ENCODE results near the gene DLG2. TPM values are rescaled to one million over a fixed set of nuclear protein-coding genes. Genes with fewer than 3 reads are reported as not detected.

DLG2 gene
- total and polyA plus RNA-seq, 2 of the 4 experiments (the other 2 are of a cell fraction) = 0.31 to 0.36 TPM

DNA sequence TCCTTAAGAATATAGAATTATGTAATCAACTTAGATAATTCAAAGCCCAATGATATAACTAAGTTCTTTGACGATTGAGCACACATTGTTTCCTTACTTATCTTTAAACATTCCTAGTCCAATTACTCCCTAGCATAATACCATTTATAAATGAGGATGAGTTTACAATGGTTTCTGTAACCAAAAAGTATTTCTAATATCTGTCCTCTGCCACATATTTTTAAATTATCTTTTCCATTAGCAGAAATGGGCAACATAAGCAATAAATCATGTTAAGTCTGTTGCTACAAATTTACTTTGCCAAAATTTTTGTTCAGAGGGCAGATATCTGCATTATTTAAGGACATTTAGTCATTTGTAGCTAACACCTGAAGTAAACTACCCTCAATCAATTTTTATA, 31.0 kb upstream of the DLG2 start:
- POLR2A ChIA-PET (ENCODE audit: unreplicated experiment) = no interaction called here
- no CpG with 5 or more reads among the region's 1 CpG for WGBS, 2 experiments (ENCODE audit: extremely low coverage in 2 of 2, insufficient read length in 1 of 2)

More for the DNA sequence above, 31.0 kb upstream of the DLG2 start:
- H3K4me3 ChIP-seq (ENCODE audit: insufficient read depth, low read depth, low read length) = no peak overlapping the region
- H3K27me3 ChIP-seq (ENCODE audit: control insufficient read depth, insufficient read depth, low read length) = no peaks in the 10 kb centered on the region
- H3K79me1 ChIP-seq (ENCODE audit: low read depth in 1 of 2, low read length in 2 of 2) = peaks cover 0 to 22% of the 10 kb centered on the region in 2 experiments; a peak in 3 of 4 replicates
- CTCF ChIA-PET = no interaction called here
- no peak overlapping the region for H3K56ac ChIP-seq (ENCODE audit: extremely low read depth, insufficient read depth, low read length)
- peaks cover 37% of the 10 kb centered on the region for H4K20me1 ChIP-seq (ENCODE audit: insufficient read depth, low read length)
- H3K9ac ChIP-seq (ENCODE audit: low read depth, low read length) = no peak overlapping the region
- H2BK20ac ChIP-seq (ENCODE audit: low read depth, low read length) = no peak overlapping the region
- H2BK5ac ChIP-seq (ENCODE audit: low read depth, low read length, poor library complexity, severe bottlenecking) = no peak overlapping the region
- H3K4ac ChIP-seq (ENCODE audit: low read depth, low read length) = no peak overlapping the region
- H3K4me1 ChIP-seq (ENCODE audit: control insufficient read depth, insufficient read depth, low read length) = no peaks in the 10 kb centered on the region; the same call in 1 of the 2 replicates
- no peak overlapping the region for H3K14ac ChIP-seq (replicated peaks; ENCODE audit: low read depth, low read length)
- no peak overlapping the region for H2AK5ac ChIP-seq (ENCODE audit: low read depth, low read length)
- no peak overlapping the region for H3K27ac ChIP-seq (ENCODE audit: insufficient read depth, low read length)
- no peaks in the 10 kb centered on the region for H3K9me3 ChIP-seq (ENCODE audit: control insufficient read depth, insufficient read depth, low read length)
- H3K18ac ChIP-seq (ENCODE audit: low read depth, low read length) = no peak overlapping the region
- no peak overlapping the region for H2AFZ ChIP-seq (replicated peaks; ENCODE audit: low read length, poor library complexity)
- DNase-seq (no peak), ATAC-seq (ENCODE audit: low read depth) (no peak)
- H3K23ac ChIP-seq (ENCODE audit: low read depth, low read length) = no peak overlapping the region
- no peak overlapping the region for H2BK15ac ChIP-seq (ENCODE audit: low read depth, low read length)
- TF ChIP-seq, protein P1, sequence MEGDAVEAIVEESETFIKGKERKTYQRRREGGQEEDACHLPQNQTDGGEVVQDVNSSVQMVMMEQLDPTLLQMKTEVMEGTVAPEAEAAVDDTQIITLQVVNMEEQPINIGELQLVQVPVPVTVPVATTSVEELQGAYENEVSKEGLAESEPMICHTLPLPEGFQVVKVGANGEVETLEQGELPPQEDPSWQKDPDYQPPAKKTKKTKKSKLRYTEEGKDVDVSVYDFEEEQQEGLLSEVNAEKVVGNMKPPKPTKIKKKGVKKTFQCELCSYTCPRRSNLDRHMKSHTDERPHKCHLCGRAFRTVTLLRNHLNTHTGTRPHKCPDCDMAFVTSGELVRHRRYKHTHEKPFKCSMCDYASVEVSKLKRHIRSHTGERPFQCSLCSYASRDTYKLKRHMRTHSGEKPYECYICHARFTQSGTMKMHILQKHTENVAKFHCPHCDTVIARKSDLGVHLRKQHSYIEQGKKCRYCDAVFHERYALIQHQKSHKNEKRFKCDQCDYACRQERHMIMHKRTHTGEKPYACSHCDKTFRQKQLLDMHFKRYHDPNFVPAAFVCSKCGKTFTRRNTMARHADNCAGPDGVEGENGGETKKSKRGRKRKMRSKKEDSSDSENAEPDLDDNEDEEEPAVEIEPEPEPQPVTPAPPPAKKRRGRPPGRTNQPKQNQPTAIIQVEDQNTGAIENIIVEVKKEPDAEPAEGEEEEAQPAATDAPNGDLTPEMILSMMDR (conservative IDR thresholded peaks at IDR 0.05; ENCODE audit: low read depth, low read length) = no peak
- TF ChIP-seq FOS (IDR thresholded peaks at IDR 0.05; ENCODE audit: low read depth, low read length) = no peak
- TF ChIP-seq MXI1 (IDR thresholded peaks at IDR 0.05; ENCODE audit: borderline replicate concordance, low read depth, low read length) = no peak
- TF ChIP-seq, protein P2, sequence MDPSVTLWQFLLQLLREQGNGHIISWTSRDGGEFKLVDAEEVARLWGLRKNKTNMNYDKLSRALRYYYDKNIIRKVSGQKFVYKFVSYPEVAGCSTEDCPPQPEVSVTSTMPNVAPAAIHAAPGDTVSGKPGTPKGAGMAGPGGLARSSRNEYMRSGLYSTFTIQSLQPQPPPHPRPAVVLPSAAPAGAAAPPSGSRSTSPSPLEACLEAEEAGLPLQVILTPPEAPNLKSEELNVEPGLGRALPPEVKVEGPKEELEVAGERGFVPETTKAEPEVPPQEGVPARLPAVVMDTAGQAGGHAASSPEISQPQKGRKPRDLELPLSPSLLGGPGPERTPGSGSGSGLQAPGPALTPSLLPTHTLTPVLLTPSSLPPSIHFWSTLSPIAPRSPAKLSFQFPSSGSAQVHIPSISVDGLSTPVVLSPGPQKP (IDR thresholded peaks at IDR 0.05; ENCODE audit: borderline replicate concordance, low read depth, low read length) = no peak
- TF ChIP-seq RFX5 (IDR thresholded peaks at IDR 0.05; ENCODE audit: low read depth, low read length) = no peak
- TF ChIP-seq RCOR1 (IDR thresholded peaks at IDR 0.05; ENCODE audit: insufficient replicate concordance, low read length) = no peak
- TF ChIP-seq MAFK (IDR thresholded peaks at IDR 0.05; ENCODE audit: low read depth, low read length) = no peak
- no peak for TF ChIP-seq RAD21 (IDR thresholded peaks at IDR 0.05; ENCODE audit: low read length)
- no peak for TF ChIP-seq CEBPB (IDR thresholded peaks at IDR 0.05; ENCODE audit: low read depth, low read length)
- TF ChIP-seq BHLHE40 (IDR thresholded peaks at IDR 0.05; ENCODE audit: low read depth, low read length) = no peak
- TF ChIP-seq CHD1 (IDR thresholded peaks at IDR 0.05; ENCODE audit: low read depth, low read length) = no peak
- no peak for TF ChIP-seq MAZ (IDR thresholded peaks at IDR 0.05; ENCODE audit: borderline replicate concordance, low read depth, low read length)
- no peak for TF ChIP-seq NFE2L2 (IDR thresholded peaks at IDR 0.05; ENCODE audit: low read depth, low read length)
- no peak overlapping the region for H4K91ac ChIP-seq (ENCODE audit: insufficient read depth, low read depth, low read length)
- H2AK9ac ChIP-seq (replicated peaks; ENCODE audit: low read depth, low read length, poor library complexity) = no peak overlapping the region
- intact Hi-C loops (cut with micrococcal nuclease) = no loop called here
- no peak overlapping the region for H3K4me2 ChIP-seq (ENCODE audit: low read depth, low read length)
- H2BK120ac ChIP-seq (ENCODE audit: low read depth, low read length) = no peak overlapping the region
- H4K5ac ChIP-seq (ENCODE audit: low read depth, low read length) = no peak overlapping the region
- no peak overlapping the region for H4K8ac ChIP-seq (ENCODE audit: low read depth in 2 of 2, low read length in 2 of 2)
- no TSS peak for BruUV-seq (replicated peaks)
- peaks cover 10% of the 10 kb centered on the region for H3K36me3 ChIP-seq (ENCODE audit: control insufficient read depth, insufficient read depth, low read length)
- in situ Hi-C loops (cut with MboI; ENCODE audit: low sequenced_read_pairs) = no loop called here
- H3K9me1 ChIP-seq (ENCODE audit: insufficient read depth, low read length) = no peaks in the 10 kb centered on the region
- dilution Hi-C loops (cut with HindIII; ENCODE audit: low sequenced_read_pairs, unreplicated experiment) = no loop called here

Measured in IMR-90 (cell line).